SK-N-SH (cell line): ENCODE measurements around the gene CUL7.

Source experiments
- CHD2 ChIP-seq: fragments of 150-350 bp; IDR thresholded peaks from 2 replicates; pipeline ENCODE4 v1.6.1; 2018; ENCODE audit warnings: low read length; ENCODE audit not compliant: partially characterized antibody
- GABPA ChIP-seq: IDR thresholded peaks from 2 replicates; pipeline ENCODE4 v1.4.0; 2012; ENCODE audit warnings: low read depth, mild to moderate bottlenecking
- NFIC ChIP-seq: IDR thresholded peaks from 2 replicates; pipeline ENCODE4 v1.4.0; 2012; ENCODE audit warnings: borderline replicate concordance
- POLR2AphosphoS5 ChIP-seq: IDR thresholded peaks from 2 replicates; pipeline ENCODE4 v1.6.1; 2012; ENCODE audit warnings: low read depth, low read length
- RFX5 ChIP-seq: IDR thresholded peaks from 2 replicates; pipeline ENCODE4 v1.6.1; 2012; ENCODE audit warnings: mild to moderate bottlenecking, improper control_type of control experiment, low read length
- SIN3A ChIP-seq: IDR thresholded peaks from 2 replicates; pipeline ENCODE4 v1.6.1; 2012; ENCODE audit warnings: low read depth, mild to moderate bottlenecking, low read length, moderate library complexity, borderline replicate concordance
- TEAD4 ChIP-seq: IDR thresholded peaks from 2 replicates; pipeline ENCODE4 v1.4.0; 2012; ENCODE audit warnings: mild to moderate bottlenecking, borderline replicate concordance; ENCODE audit not compliant: insufficient read depth
- YY1 ChIP-seq: IDR thresholded peaks from 2 replicates; pipeline ENCODE4 v1.4.0; 2012; ENCODE audit warnings: low read depth, mild to moderate bottlenecking
- TF ChIP-seq, protein P1 (sequence below): fragments of 200-600 bp; sonication (generic); IDR thresholded peaks from 2 replicates; pipeline ENCODE4 v1.6.1; 2017; ENCODE audit warnings: antibody characterized with exemption, mild to moderate bottlenecking, moderate library complexity

DNA sequence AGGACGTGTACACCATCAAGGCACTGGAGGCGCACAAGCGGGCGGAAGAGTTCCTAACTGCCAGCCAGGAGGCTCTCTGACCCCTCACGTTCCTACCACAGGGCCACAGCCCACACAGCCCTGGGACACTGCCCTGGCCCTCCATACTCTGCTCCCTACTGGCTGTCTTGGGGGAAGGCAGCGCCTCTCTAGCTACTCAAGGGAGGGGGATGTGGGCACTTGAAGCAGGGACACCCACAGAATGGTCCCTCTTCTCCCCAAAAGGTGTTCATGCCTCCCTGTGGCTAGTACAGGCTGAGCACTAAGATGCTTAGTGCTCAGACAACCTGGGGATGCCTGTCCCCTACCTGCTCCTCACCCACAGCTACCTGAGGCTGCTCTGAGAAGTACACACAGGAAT lies 42.4 kb downstream of the CUL7 start:
- TF ChIP-seq POLR2AphosphoS5 (no peak), TEAD4 (no peak), YY1 (no peak), CHD2 (no peak), SIN3A (no peak), GABPA (no peak), NFIC (no peak), RFX5 (no peak)
- TF ChIP-seq, protein P1, sequence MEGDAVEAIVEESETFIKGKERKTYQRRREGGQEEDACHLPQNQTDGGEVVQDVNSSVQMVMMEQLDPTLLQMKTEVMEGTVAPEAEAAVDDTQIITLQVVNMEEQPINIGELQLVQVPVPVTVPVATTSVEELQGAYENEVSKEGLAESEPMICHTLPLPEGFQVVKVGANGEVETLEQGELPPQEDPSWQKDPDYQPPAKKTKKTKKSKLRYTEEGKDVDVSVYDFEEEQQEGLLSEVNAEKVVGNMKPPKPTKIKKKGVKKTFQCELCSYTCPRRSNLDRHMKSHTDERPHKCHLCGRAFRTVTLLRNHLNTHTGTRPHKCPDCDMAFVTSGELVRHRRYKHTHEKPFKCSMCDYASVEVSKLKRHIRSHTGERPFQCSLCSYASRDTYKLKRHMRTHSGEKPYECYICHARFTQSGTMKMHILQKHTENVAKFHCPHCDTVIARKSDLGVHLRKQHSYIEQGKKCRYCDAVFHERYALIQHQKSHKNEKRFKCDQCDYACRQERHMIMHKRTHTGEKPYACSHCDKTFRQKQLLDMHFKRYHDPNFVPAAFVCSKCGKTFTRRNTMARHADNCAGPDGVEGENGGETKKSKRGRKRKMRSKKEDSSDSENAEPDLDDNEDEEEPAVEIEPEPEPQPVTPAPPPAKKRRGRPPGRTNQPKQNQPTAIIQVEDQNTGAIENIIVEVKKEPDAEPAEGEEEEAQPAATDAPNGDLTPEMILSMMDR = no peak
